Suprapubic skin (tissue), 4 donors: ENCODE results near the gene KRT72. TPM values are rescaled to one million over a fixed set of nuclear protein-coding genes. Genes with fewer than 3 reads are reported as not detected.

Experiments used
- DNase-seq, 2 donors: peaks; one replicate each; pipeline ENCODE4 v3.0.0-alpha.2; 2019; ENCODE audit warnings: low spot score in 2 of 2
- H3K27ac ChIP-seq: fragments of 200-600 bp; sonication (generic); one replicate; pipeline ENCODE4 v1.5.1; 2019
- H3K27me3 ChIP-seq: fragments of 200-600 bp; sonication (generic); one replicate; pipeline ENCODE4 v1.5.1; 2019
- H3K36me3 ChIP-seq: fragments of 200-600 bp; sonication (generic); one replicate; pipeline ENCODE4 v1.5.1; 2019
- H3K4me1 ChIP-seq: fragments of 200-600 bp; sonication (generic); one replicate; pipeline ENCODE4 v1.5.1; 2019
- H3K4me3 ChIP-seq: fragments of 200-600 bp; sonication (generic); one replicate; pipeline ENCODE4 v1.5.1; 2019; ENCODE audit warnings: mild to moderate bottlenecking
- H3K9me3 ChIP-seq: fragments of 200-600 bp; sonication (generic); one replicate; pipeline ENCODE4 v1.5.1; 2019
- EP300 ChIP-seq: sonication (generic); formaldehyde crosslinking; IDR thresholded peaks from one replicate; pipeline ENCODE4 v1.6.1; 2017; ENCODE audit warnings: antibody characterized with exemption
- POLR2A ChIP-seq, 2 donors: fragments of 450-650 bp; IDR thresholded peaks; one replicate each; pipeline ENCODE4 v1.6.1; 2017; ENCODE audit warnings: antibody characterized with exemption in 2 of 2, mild to moderate bottlenecking in 2 of 2, moderate library complexity in 2 of 2
- POLR2AphosphoS5 ChIP-seq, 3 donors: sonication (generic); formaldehyde crosslinking; IDR thresholded peaks; one replicate each; pipeline ENCODE4 v1.6.1; 2017; ENCODE audit warnings: antibody characterized with exemption in 3 of 3
- WGBS: methylation state at CpG from one replicate; pipeline ENCODE4 v1.1.5; 2018; 5-methylcytosine and 5-hydroxymethylcytosine counted together
- total RNA-seq, 4 donors: library from RNA; depleted of rRNA; stranded (reverse); fragments of >200 nt; gene quantifications; one replicate each; pipeline ENCODE4 v1.1.0, GENCODE V29; 2016
- TF ChIP-seq, protein P1 (sequence below), 2 donors: fragments of 200-600 bp in 1 of 2; fragments of 450-650 bp in 1 of 2; sonication (generic) in 1 of 2; IDR thresholded peaks; one replicate each; pipeline ENCODE4 v1.5.1; 2016 to 2019; ENCODE audit warnings: antibody characterized with exemption in 2 of 2, mild to moderate bottlenecking in 1 of 2, moderate library complexity in 1 of 2

Gene KRT72
- total RNA-seq, 4 donors from 2014 or later = 2.0 to 19.2 (median 8.8) TPM

DNA sequence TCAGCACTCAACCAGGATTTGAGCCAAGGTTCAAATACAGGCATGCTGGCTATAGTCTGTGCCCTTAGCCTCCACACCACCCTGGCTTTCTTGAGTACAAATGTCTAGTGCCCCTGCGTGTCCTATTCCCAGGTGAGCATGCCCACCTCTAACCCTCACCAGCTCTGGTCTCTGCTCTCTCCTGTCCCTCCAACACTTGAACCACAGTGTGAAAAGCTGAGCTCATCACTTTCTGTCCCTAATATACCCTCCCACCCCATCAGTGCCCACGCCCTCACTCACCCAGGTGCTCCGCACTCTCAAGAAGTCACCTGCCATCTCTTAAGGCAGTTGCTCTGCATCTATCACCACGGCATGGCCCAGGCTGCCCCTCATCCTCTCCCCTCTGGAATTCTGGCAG, 41.3 kb downstream of the KRT72 start:
- no peaks in the 10 kb centered on the region for H3K9me3 ChIP-seq
- 91% methylated on average over 4 of the region's 4 CpGs for WGBS
- no peak for DNase-seq
- TF ChIP-seq EP300 = no peak
- no peak for TF ChIP-seq POLR2AphosphoS5 (IDR thresholded peaks at IDR 0.05)
- TF ChIP-seq, protein P1, sequence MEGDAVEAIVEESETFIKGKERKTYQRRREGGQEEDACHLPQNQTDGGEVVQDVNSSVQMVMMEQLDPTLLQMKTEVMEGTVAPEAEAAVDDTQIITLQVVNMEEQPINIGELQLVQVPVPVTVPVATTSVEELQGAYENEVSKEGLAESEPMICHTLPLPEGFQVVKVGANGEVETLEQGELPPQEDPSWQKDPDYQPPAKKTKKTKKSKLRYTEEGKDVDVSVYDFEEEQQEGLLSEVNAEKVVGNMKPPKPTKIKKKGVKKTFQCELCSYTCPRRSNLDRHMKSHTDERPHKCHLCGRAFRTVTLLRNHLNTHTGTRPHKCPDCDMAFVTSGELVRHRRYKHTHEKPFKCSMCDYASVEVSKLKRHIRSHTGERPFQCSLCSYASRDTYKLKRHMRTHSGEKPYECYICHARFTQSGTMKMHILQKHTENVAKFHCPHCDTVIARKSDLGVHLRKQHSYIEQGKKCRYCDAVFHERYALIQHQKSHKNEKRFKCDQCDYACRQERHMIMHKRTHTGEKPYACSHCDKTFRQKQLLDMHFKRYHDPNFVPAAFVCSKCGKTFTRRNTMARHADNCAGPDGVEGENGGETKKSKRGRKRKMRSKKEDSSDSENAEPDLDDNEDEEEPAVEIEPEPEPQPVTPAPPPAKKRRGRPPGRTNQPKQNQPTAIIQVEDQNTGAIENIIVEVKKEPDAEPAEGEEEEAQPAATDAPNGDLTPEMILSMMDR (IDR thresholded peaks at IDR 0.05) = no peak
- no peak for TF ChIP-seq POLR2A (IDR thresholded peaks at IDR 0.05)
- no peaks in the 10 kb centered on the region for H3K4me1 ChIP-seq
- no peak overlapping the region for H3K27ac ChIP-seq
- H3K4me3 ChIP-seq = no peak overlapping the region
- peaks cover 12% of the 10 kb centered on the region for H3K27me3 ChIP-seq
- H3K36me3 ChIP-seq = no peaks in the 10 kb centered on the region

DNA sequence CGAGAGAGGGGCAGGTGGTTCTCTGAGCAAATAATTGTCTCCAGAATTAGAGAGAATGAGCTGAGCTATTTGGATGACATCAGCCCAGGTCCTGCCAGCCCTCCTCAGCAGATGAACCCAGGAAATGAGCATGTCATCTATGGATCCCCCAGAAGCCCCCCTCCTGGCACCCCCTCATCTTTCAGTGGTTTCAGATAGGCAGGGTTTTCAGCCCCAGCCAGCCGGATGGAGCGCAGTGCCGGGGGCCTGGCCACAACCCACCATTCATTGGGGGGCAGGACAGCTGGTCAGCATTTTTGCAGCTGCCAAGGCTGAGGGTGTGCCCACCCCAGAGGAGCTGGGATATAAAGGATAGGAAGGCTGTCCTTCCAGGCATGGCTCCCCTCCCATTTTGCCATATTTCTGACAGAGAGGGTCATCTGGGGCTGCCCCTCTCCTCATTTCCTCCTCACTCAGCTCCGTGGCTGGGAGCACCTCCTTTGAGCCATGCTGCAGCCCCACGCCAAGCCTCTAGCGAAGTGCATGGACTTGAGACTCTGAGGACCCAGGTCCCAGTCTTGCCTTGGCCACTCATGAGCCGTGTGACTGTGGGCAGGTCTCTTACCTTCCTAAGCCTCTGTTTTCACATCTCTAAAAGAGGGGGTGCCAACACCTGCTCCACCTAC, 42.4 kb downstream of the KRT72 start:
- Histone ChIP-seq H3K27ac (no peak overlapping the region), H3K4me3 (no peak overlapping the region), H3K36me3 (no peaks in the 10 kb centered on the region), H3K4me1 (no peaks in the 10 kb centered on the region), H3K27me3 (peaks cover 17% of the 10 kb centered on the region), H3K9me3 (no peaks in the 10 kb centered on the region)
- 73% methylated on average over 8 of the region's 8 CpGs for WGBS
- no peak for DNase-seq
- TF ChIP-seq, protein P1 (IDR thresholded peaks at IDR 0.05) = no peak
- TF ChIP-seq POLR2AphosphoS5 (IDR thresholded peaks at IDR 0.05) (no peak), EP300 (no peak), POLR2A (IDR thresholded peaks at IDR 0.05) (no peak)

DNA sequence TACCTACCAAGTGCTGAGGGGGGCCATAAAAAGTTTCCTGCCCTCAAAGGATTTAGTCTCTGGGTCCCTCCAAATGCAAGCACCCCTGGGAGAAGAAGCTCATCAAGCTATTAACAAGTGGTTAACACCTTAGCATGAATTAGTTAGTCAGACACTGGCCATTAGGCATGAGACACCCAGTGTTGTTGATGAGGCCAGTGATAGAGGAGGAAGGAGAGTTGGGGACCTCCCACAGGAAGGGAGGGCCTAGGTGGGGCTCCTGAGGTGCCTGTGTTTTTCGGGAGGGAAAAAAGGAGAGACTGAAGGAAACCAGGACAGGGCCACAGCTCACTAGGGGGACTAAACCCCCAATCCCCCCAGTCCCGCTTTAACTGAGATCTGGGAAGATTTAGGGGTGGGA, 43.8 kb downstream of the KRT72 start:
- no peak overlapping the region for H3K27ac ChIP-seq
- no peaks in the 10 kb centered on the region for H3K4me1 ChIP-seq
- TF ChIP-seq EP300 (no peak), POLR2AphosphoS5 (IDR thresholded peaks at IDR 0.05) (no peak), POLR2A (IDR thresholded peaks at IDR 0.05) (no peak)
- TF ChIP-seq, protein P1 (IDR thresholded peaks at IDR 0.05) = no peak
- peaks cover 17% of the 10 kb centered on the region for H3K27me3 ChIP-seq
- no peaks in the 10 kb centered on the region for H3K9me3 ChIP-seq
- no peak for DNase-seq
- 78% methylated on average over 2 of the region's 2 CpGs for WGBS
- no peak overlapping the region for H3K4me3 ChIP-seq
- H3K36me3 ChIP-seq = no peaks in the 10 kb centered on the region

DNA sequence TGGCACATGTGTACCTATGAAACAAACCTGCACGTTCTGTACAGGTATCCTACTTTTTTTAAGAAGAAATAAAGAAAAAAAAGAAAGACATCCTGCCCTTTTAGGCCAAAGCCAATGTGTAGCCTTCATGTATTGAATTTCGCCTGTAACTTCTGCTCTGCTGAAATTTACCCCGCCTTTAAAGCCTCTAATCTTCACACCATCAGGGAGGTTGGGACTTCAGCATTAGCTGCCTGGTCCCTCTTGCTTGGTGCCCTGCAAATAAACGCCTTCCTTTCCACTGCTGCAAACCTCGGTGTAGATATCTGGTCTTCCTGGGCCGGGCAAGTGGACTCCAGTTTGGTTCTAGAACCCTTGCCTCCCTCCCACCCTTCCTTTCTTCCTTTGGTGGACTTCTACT, 45.7 kb downstream of the KRT72 start:
- Histone ChIP-seq H3K4me1 (no peaks in the 10 kb centered on the region), H3K9me3 (no peaks in the 10 kb centered on the region), H3K4me3 (no peak overlapping the region), H3K27me3 (peaks cover 17% of the 10 kb centered on the region), H3K27ac (no peak overlapping the region), H3K36me3 (no peaks in the 10 kb centered on the region)
- TF ChIP-seq, protein P1 (IDR thresholded peaks at IDR 0.05) = no peak
- TF ChIP-seq POLR2A (IDR thresholded peaks at IDR 0.05) = no peak
- no peak for TF ChIP-seq POLR2AphosphoS5 (IDR thresholded peaks at IDR 0.05)
- no peak for TF ChIP-seq EP300
- 91% methylated on average over 6 of the region's 6 CpGs for WGBS
- no peak for DNase-seq

DNA sequence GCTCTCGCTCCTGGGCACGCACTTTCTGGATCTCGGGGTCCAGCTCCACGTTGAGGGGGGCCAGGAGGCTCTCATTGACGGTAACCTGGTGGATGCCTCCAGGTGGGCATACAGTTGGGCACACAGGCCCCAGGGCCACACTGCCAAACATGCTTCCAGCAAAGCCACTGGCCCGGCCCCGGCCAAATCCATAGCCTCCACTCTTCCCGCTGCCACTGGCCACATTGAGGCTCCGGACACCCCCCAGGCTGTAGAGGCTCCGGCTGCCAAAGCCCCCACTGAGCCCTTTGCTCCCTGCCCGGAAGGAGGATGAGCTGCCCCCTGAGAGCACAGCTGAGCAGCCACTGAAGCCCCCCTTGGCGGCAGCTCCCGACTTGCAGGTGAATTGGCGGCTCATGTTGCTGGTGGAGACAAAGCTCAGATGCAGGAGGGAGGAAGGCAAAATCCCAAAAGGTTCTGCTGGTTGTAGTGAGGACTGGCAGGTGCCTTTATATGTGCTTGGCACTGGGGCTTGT, 48.5 kb downstream of the KRT72 start, which contains the start of gene KRT71:
TSS of gene KRT71 (minus strand) at position 465 of the 515 bp plus-strand sequence. CDS start at position 397, 68 bp downstream.
- WGBS = 96% methylated on average over 8 of the region's 14 CpGs
- H3K4me3 ChIP-seq = no peak within 1 kb of the TSS
- H3K27ac ChIP-seq = no peak within 1 kb of the TSS
- DNase-seq = no peak
- peaks cover 10% of the 10 kb centered on the region for H3K27me3 ChIP-seq
- no peaks in the 10 kb centered on the region for H3K36me3 ChIP-seq
- H3K4me1 ChIP-seq = no peaks in the 10 kb centered on the region
- TF ChIP-seq POLR2AphosphoS5 (IDR thresholded peaks at IDR 0.05) (no peak), POLR2A (IDR thresholded peaks at IDR 0.05) (no peak), EP300 (no peak)
- TF ChIP-seq, protein P1 (IDR thresholded peaks at IDR 0.05) = no peak
- H3K9me3 ChIP-seq = no peaks in the 10 kb centered on the region
